Liver (tissue), 3 donors: Measurements from ENCODE around the gene FRMD4A.

Source experiments
- CTCF ChIP-seq: fragments of 150-350 bp; IDR thresholded peaks from 2 replicates; pipeline ENCODE4 v1.5.1; 2017; ENCODE audit warnings: improper control_type of control experiment, low read depth, low read length; ENCODE audit not compliant: missing input control
- FOXA1 ChIP-seq: IDR thresholded peaks from 2 replicates; pipeline ENCODE4 v1.6.1; 2016; ENCODE audit warnings: antibody characterized with exemption
- FOXA2 ChIP-seq: IDR thresholded peaks from 2 replicates; pipeline ENCODE4 v1.6.1; 2016; ENCODE audit warnings: antibody characterized with exemption
- GABPA ChIP-seq, 2 donors: IDR thresholded peaks in 1 of 2; conservative IDR thresholded peaks in 1 of 2; 2 replicates each; pipeline ENCODE4 v1.6.1; 2016; ENCODE audit warnings: antibody characterized with exemption in 2 of 2, mild to moderate bottlenecking in 1 of 2, moderate library complexity in 1 of 2
- HNF4A ChIP-seq, 2 donors: conservative IDR thresholded peaks; 2 replicates each; pipeline ENCODE4 v1.6.1; 2016; ENCODE audit warnings: antibody characterized with exemption in 2 of 2, mild to moderate bottlenecking in 2 of 2
- MAX ChIP-seq: IDR thresholded peaks from 2 replicates; pipeline ENCODE4 v1.6.1; 2016; ENCODE audit warnings: antibody characterized with exemption
- RAD21 ChIP-seq, 2 donors: IDR thresholded peaks; 2 replicates each; pipeline ENCODE4 v1.6.1; 2016; ENCODE audit warnings: antibody characterized with exemption in 2 of 2, mild to moderate bottlenecking in 2 of 2
- RXRA ChIP-seq, 2 donors: IDR thresholded peaks; 2 replicates each; pipeline ENCODE4 v1.6.1; 2017 to 2018; ENCODE audit warnings: antibody characterized with exemption in 2 of 2, mild to moderate bottlenecking in 1 of 2
- SP1 ChIP-seq: IDR thresholded peaks from 2 replicates; pipeline ENCODE4 v1.6.1; 2018; ENCODE audit warnings: antibody characterized with exemption, mild to moderate bottlenecking
- TAF1 ChIP-seq: conservative IDR thresholded peaks from 2 replicates; pipeline ENCODE4 v1.6.1; 2016; ENCODE audit warnings: antibody characterized with exemption, mild to moderate bottlenecking
- YY1 ChIP-seq: IDR thresholded peaks from 2 replicates; pipeline ENCODE4 v1.6.1; 2016; ENCODE audit warnings: antibody characterized with exemption, mild to moderate bottlenecking
- ZBTB33 ChIP-seq: IDR thresholded peaks from 2 replicates; pipeline ENCODE4 v1.6.1; 2016; ENCODE audit warnings: antibody characterized with exemption
- donor health status: healthy.
- donor health status: healthy.

- TF ChIP-seq CTCF (no peak), SP1 (no peak), GABPA (IDR thresholded peaks at IDR 0.05 in 1 of 2, conservative IDR thresholded peaks at IDR 0.05 in 1 of 2) (no peak), ZBTB33 (no peak), RXRA (IDR thresholded peaks at IDR 0.05) (no peak), FOXA2 (no peak), YY1 (no peak), HNF4A (conservative IDR thresholded peaks at IDR 0.05) (no peak), TAF1 (no peak), RAD21 (IDR thresholded peaks at IDR 0.05) (no peak), MAX (no peak), FOXA1 (no peak)
These were observed 316.3 kb downstream of the FRMD4A start for GRCh38 chr10:14014423-14014822.
